Activated CD8-positive, alpha-beta memory T cell treated with anti-CD3 and anti-CD28 coated beads for 48 hours (primary cell): ENCODE data around the gene TOR3A.
A peak's percentile ranks its signal among the peaks of the same experiment; 100 is the strongest.
"Not testable (repeated sequence)": the region's sequence is repeated elsewhere in the genome, so short reads cannot be mapped to it uniquely, and the experiment has no call there.

Source experiments
- DNase-seq, 3 experiments: peaks; one replicate each; pipeline ENCODE4 v3.0.0-alpha.2; 2020; ENCODE audit warnings: low read depth in 2 of 3, low spot score in 2 of 3

Gene TOR3A

GRCh38 chr1:179081687-179082332, at the start of gene TOR3A:
Gene TOR3A, plus strand, starts transcription at chr1:179082070. Its CDS starts 59 bp downstream, at chr1:179082129.
- peak; percentile 55 to 70 (median 61) for DNase-seq

- DNase-seq, result no peak
Observed at GRCh38 chr1:179034720-179035119, 47.1 kb upstream of the TOR3A start.

- no peak for DNase-seq
Observed at GRCh38 chr1:179036844-179037465, 44.9 kb upstream of the TOR3A start.

GRCh38 chr1:179038528-179039281, 43.2 kb upstream of the TOR3A start:
- no peak for DNase-seq

GRCh38 chr1:179039502-179040174, 42.2 kb upstream of the TOR3A start:
- not testable (repeated sequence) for DNase-seq

- DNase-seq, result not testable (repeated sequence)
Observed at GRCh38 chr1:179040175-179040551, 41.7 kb upstream of the TOR3A start.

- DNase-seq, result no peak
Observed at GRCh38 chr1:179042087-179042486, 39.8 kb upstream of the TOR3A start.

GRCh38 chr1:179042700-179043099, 39.2 kb upstream of the TOR3A start:
- no peak for DNase-seq

GRCh38 chr1:179043266-179043665, 38.6 kb upstream of the TOR3A start:
- DNase-seq, result no peak

- DNase-seq, result no peak
Observed at GRCh38 chr1:179043907-179044306, 38.0 kb upstream of the TOR3A start.

- DNase-seq, result no peak
Observed at GRCh38 chr1:179046808-179047635, 34.8 kb upstream of the TOR3A start.

GRCh38 chr1:179047636-179047997, 34.3 kb upstream of the TOR3A start:
- DNase-seq, result no peak

GRCh38 chr1:179048339-179049124, 33.3 kb upstream of the TOR3A start:
- no peak for DNase-seq

GRCh38 chr1:179052776-179053175, 29.1 kb upstream of the TOR3A start:
- no peak for DNase-seq

GRCh38 chr1:179053486-179053885, 28.4 kb upstream of the TOR3A start:
- no peak for DNase-seq

- DNase-seq, result no peak
Observed at GRCh38 chr1:179055937-179056336, 25.9 kb upstream of the TOR3A start.

- DNase-seq, result no peak
Observed at GRCh38 chr1:179058487-179059483, 23.1 kb upstream of the TOR3A start.

- no peak for DNase-seq
Observed at GRCh38 chr1:179061360-179062282, 20.2 kb upstream of the TOR3A start.
